Measurements from ENCODE around the gene FLT3.

The FLT3 gene

GRCh38 chr13:27954406-27954851 lies 145.9 kb downstream of the FLT3 start:
- Mint-ChIP-seq H3K36me3 (ENCODE audit: low read depth) (no peaks in the 10 kb centered on the region), H3K27me3 (ENCODE audit: low read depth, poor library complexity) (peaks cover 33% of the 10 kb centered on the region), H3K9me3 (peaks cover 8% of the 10 kb centered on the region), H3K4me1 (peaks cover 34% of the 10 kb centered on the region), H3K4me3 (peak overlapping the region; percentile 90), H3K27ac (no peak overlapping the region)
- TF ChIP-seq CTCF (IDR thresholded peaks at IDR 0.05): no peak
- DNase-seq: peak; percentile 72

GRCh38 chr13:27953676-27954405 lies 146.5 kb downstream of the FLT3 start:
- TF ChIP-seq CTCF (IDR thresholded peaks at IDR 0.05): peak; percentile 90
- Mint-ChIP-seq H3K36me3 (ENCODE audit: low read depth) (no peaks in the 10 kb centered on the region), H3K27me3 (ENCODE audit: low read depth, poor library complexity) (peaks cover 33% of the 10 kb centered on the region), H3K27ac (peak overlapping the region; percentile 95), H3K9me3 (peaks cover 8% of the 10 kb centered on the region), H3K4me1 (peaks cover 33% of the 10 kb centered on the region), H3K4me3 (peak overlapping the region; percentile 90)
- DNase-seq: peak; percentile 95

Measured in nephron progenitor cell (in vitro differentiated cells).